HEK293T (cell line): ENCODE data around the gene GUSB.

Source experiments
- BHLHE40 ChIP-seq: fragments of 450-650 bp; IDR thresholded peaks from 2 replicates; pipeline ENCODE4 v1.6.1; 2016; ENCODE audit warnings: mild to moderate bottlenecking, moderate library complexity, borderline replicate concordance
- ELF4 ChIP-seq: fragments of 450-650 bp; IDR thresholded peaks from 2 replicates; pipeline ENCODE4 v1.6.1; 2017; ENCODE audit warnings: antibody characterized with exemption
- FOXA1 ChIP-seq: fragments of 450-650 bp; IDR thresholded peaks from 2 replicates; pipeline ENCODE4 v1.6.1; 2016; ENCODE audit warnings: mild to moderate bottlenecking
- FOXK2 ChIP-seq: fragments of 450-650 bp; IDR thresholded peaks from 2 replicates; pipeline ENCODE4 v1.6.1; 2016; ENCODE audit warnings: mild to moderate bottlenecking
- FOXM1 ChIP-seq: fragments of 450-650 bp; IDR thresholded peaks from 2 replicates; pipeline ENCODE4 v1.6.1; 2017; ENCODE audit warnings: mild to moderate bottlenecking, borderline replicate concordance
- LEF1 ChIP-seq: fragments of 450-650 bp; IDR thresholded peaks from 2 replicates; pipeline ENCODE4 v1.6.1; 2017; ENCODE audit warnings: mild to moderate bottlenecking, borderline replicate concordance
- NFRKB ChIP-seq: fragments of 450-650 bp; IDR thresholded peaks from 2 replicates; pipeline ENCODE4 v1.6.1; 2016; ENCODE audit warnings: mild to moderate bottlenecking, moderate library complexity
- SP1 ChIP-seq: fragments of 450-650 bp; IDR thresholded peaks from 2 replicates; pipeline ENCODE4 v1.6.1; 2017
- TARDBP ChIP-seq: fragments of 450-650 bp; IDR thresholded peaks from 2 replicates; pipeline ENCODE4 v1.6.1; 2016

- no peak for TF ChIP-seq NFRKB
- no peak for TF ChIP-seq ELF4
- TF ChIP-seq SP1: no peak
- TF ChIP-seq TARDBP: no peak
- TF ChIP-seq BHLHE40: no peak
- no peak for TF ChIP-seq FOXM1
- TF ChIP-seq FOXK2: no peak
- no peak for TF ChIP-seq LEF1
- TF ChIP-seq FOXA1: no peak
These were observed 26.3 kb downstream of the GUSB start for GRCh38 chr7:65955718-65956117.
